Renal cortex interstitium (tissue), 11 donors: ENCODE data around the gene CDH23. TPM values are rescaled to one million over a fixed set of nuclear protein-coding genes. Genes with fewer than 3 reads are reported as not detected.

ENCODE experiments used
- DNase-seq, 11 donors: peaks; one replicate each; pipeline ENCODE4 v3.0.0-alpha.2; 2013; ENCODE audit warnings: low read depth in 9 of 11, low spot score in 4 of 11; ENCODE audit errors: extremely low read depth in 1 of 11
- polyA plus RNA-seq, 3 donors: library from polyadenylated mRNA; unstranded; fragments of 120-200 nt; gene quantifications; one replicate each; pipeline ENCODE4 v1.2.1, GENCODE V29; 2013; ENCODE audit not compliant: insufficient read length in 3 of 3

Gene CDH23
- polyA plus RNA-seq, 3 donors, result 0.78 to 2.1 (median 1.0) TPM

- no peak for DNase-seq
Measured at GRCh38 chr10:71555087-71555723, 158.5 kb downstream of the CDH23 start.

- no peak for DNase-seq
Measured at GRCh38 chr10:71555724-71556119, 159.0 kb downstream of the CDH23 start.

DNA sequence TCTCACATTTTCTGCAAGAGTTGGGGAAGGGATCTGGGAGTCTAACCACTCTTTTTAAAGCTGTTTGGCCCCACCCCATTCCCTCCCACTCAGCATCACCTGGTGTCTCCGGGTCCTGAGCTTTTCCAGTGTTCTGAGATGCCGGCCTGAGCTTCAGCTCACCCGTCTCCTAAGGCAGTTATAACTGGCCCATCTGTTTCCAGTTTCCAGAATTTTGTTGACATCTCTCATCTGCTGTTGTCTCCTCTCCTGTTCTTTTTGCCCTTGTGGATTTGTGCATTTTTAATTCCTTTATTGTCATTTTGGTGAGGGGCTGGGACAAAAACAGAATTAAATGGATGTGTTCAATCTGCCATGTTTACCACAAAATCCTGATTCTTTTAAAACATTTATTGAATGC, 162.3 kb downstream of the CDH23 start:
- no peak for DNase-seq

DNA sequence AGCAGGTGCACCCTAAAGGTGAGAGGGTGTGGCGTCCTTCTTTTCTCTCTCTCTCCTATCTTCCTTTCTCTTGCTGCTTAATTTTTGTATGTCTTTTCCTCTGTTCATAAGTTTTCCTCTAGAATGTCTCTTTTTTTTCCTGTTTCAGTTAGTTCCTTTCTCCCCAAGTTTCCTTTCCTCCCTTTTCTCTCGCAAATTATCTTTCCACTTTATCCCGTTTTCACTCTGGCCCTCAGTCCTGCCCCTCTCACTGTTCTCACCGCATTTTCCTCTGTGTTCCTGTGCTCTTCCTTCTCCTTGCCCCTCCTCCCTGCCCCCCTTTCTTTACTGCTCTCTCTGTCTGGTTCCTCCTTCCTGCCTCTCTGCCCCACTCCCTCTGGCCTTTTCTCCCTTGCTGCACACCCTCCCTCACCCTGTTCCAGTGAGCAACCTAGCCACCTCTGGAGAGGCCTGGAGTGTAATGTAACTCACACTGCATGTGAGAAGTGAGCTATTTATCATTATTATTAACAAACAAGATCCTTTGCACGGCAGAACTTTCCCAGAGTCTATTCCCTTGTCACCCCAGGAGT, 164.4 kb downstream of the CDH23 start:
- DNase-seq, result no peak

- DNase-seq, result no peak
Measured at GRCh38 chr10:71562181-71562580, 165.5 kb downstream of the CDH23 start.

DNA sequence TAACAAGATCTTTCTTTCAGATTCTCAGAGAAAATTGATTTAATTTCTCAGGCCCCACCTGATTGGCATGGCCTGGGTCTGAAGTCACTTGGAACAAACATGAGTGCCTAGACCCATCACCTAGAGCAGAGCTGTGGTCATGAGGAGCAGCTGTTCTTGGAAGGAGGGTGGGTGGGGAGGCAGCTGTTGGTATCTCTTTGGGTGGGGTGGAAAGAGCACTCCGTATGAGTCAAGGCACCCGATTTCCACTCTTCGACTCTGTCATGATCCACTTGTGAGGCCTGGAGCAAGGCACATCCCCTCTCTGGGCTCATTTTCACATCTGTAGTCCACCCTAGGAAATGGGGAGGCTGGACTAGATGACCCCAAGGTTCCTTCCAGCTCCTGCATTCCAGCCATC, 166.2 kb downstream of the CDH23 start:
- DNase-seq, result no peak

GRCh38 chr10:71564194-71564820, 167.6 kb downstream of the CDH23 start:
- peak in 1 of 11 donors; percentile 47 for DNase-seq

GRCh38 chr10:71565284-71566000, 168.7 kb downstream of the CDH23 start:
- no peak for DNase-seq

DNA sequence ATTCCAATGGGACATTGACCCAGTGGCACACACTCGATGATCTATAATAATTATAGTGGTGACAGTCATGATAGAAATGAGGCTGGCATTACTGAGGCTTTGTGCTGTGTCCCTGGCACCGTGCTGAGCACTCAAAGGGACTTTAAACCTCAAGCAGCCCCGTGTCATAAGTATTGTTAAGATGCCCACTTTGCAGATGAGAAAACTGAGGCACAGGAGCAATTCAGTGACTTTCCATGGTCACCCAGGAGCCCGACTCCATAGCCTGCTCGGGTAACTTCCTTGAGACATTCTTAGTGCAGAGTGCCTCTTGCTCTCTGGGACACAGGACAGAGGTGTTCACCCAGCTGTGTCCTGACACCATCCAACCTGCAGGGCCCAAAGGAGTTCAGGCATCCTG, 170.3 kb downstream of the CDH23 start:
- no peak for DNase-seq

DNA sequence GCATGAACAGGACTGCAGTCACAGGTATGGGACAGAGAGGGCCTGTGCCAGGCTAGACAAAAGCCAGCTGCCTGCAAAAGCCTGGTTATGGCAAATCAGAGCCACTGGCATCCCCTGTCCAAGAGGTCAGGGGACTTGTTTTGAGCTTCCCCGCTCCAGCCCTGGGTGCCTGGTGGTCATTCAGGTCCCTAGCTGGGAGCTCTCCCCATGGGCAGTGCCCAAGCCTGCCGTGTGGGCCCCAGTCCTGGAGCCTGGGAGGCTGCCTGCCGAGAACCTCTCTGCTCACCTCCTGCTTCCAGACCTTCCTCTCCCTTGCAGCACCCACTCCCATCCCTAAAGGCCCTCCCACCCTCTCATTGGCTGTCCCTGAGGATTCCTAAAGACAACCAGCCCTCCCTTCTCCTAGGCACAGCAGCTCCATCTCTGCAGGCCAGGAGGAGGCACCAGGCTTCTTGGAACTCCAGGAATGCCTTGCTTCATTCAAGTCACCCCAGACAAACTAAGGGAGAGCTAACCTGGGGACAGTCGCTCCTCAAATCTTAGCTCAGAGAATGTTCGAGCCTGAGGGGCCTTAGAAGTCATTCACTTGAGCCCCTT, 172.3 kb downstream of the CDH23 start:
- no peak for DNase-seq

GRCh38 chr10:71569775-71570588, 173.3 kb downstream of the CDH23 start:
- DNase-seq, result peak in 4 of 11 donors; percentile 35 to 63 (median 50)

DNA sequence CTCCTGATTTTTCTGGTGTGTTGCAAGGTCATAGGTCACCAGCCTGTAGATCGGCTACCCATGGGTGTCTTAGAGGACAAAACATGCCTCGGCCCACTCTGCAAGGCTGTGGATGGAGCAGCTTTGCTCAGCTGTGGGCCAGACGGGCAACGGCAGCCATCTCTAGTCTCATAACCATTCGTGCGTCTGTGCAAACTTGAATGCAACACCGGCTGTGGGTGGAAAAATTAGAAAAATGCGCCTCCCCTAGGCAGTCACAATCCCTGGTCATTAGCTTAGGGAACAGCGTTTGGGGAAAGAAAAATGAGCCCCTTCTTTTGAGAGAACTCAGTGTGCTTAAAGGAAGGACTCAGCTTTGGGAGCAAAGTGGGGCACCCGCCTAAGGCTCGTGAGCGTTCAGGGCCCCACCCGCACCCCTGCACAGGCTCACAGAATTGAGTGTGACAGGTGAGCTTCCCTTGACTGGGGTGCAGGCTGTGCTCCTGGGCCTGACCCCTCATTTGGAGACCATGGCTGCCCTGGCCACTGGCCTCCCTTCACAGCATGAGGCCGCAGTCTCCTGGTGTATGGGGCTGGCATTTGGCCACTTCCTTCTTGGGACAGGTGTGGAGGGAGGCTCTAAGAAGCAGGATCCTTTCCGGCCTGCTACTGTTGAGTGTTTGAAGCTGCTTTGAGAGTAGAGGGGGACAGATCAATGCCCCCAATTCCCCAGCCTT, 174.9 kb downstream of the CDH23 start:
- no peak for DNase-seq

- no peak for DNase-seq
Measured at GRCh38 chr10:71572962-71573361, 176.2 kb downstream of the CDH23 start.

DNA sequence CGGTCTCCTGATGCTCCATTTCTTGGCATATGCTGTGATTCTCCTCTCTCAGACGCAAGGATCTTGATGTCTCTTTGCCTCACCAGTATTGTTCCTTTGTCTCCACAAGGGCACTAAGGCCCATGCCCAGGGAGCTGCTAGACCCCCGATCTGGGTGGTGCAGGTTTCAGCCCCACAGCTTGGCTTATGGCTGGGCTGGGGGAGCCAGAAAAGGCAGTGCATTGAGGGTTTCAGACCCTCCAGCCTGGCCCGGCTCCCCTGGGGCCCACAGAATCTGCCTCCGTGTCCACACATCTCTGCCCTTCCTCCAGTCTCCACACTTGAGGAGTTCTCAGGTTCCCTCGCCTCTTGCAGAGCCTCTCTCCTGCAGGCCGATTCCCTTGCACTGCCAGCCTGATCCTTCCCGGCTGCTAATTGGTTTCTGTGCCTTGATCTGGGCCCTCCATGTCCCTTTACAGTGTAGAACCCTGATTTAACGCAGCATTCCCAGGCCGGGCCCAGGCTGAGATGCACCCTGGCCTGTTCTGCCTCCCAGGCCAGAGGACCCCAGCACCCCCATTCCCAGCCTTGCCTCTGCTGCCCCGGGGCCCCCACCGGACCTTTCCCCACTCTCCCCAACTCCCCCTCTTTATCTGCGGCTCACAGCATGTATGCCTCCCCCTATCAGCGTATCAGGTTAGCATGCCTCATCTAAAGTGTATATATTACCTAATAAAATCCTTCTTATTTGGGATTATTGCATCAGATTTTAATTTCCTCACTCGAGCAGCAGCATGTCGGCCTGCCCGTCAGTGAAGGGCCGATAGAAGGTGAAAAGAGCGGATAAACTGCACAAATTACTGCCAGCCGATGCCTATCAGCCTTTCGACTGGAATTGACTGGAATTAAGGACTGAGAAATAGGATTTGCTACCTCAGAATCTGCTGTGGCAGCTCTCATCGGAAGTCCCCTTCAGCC, 177.1 kb downstream of the CDH23 start:
- no peak for DNase-seq

DNA sequence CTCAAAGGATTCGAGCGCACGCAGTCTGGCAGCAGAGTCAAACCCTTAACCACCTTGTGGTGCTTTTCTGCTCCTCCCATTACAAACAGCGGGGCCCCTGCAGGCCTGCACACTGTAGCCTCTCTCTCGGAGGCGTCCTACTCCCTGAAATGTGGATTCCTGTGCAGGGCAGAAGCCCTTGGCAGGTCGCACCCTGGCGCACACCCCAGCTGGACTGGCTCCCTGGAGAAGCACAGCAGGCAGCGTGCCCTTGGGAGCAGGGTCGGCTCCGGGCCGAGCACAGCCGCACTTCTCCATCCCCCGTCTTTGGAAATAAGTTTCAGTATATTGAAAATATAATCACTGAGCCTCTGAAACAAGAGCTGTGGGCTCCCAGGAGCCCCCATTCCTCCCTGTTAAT, 178.7 kb downstream of the CDH23 start:
- DNase-seq, result no peak

- no peak for DNase-seq
Measured at GRCh38 chr10:71575934-71576801, 179.4 kb downstream of the CDH23 start.
